ENCODE measurements around the gene SLC35G6.
"Not testable (repeated sequence)": the region's sequence is repeated elsewhere in the genome, so short reads cannot be mapped to it uniquely, and the experiment has no call there.

GRCh38 chr17:7481275-7481674 is at the start of gene SLC35G6:
- TF ChIP-seq, protein P1, sequence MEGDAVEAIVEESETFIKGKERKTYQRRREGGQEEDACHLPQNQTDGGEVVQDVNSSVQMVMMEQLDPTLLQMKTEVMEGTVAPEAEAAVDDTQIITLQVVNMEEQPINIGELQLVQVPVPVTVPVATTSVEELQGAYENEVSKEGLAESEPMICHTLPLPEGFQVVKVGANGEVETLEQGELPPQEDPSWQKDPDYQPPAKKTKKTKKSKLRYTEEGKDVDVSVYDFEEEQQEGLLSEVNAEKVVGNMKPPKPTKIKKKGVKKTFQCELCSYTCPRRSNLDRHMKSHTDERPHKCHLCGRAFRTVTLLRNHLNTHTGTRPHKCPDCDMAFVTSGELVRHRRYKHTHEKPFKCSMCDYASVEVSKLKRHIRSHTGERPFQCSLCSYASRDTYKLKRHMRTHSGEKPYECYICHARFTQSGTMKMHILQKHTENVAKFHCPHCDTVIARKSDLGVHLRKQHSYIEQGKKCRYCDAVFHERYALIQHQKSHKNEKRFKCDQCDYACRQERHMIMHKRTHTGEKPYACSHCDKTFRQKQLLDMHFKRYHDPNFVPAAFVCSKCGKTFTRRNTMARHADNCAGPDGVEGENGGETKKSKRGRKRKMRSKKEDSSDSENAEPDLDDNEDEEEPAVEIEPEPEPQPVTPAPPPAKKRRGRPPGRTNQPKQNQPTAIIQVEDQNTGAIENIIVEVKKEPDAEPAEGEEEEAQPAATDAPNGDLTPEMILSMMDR (conservative IDR thresholded peaks at IDR 0.05 in 1 of 2, IDR thresholded peaks at IDR 0.05 in 1 of 2; ENCODE audit: extremely low read depth in 1 of 2, insufficient read depth in 1 of 2, low read depth in 1 of 2, low read length in 2 of 2) = not testable (repeated sequence)
- not testable (repeated sequence) for TF ChIP-seq EZH2 (IDR thresholded peaks at IDR 0.05; ENCODE audit: borderline replicate concordance, low read length)

All from mammary epithelial cell (primary cell).